HCT116 (cell line): ENCODE measurements around the gene PIK3C3.

Experiments used
- EGR1 ChIP-seq: IDR thresholded peaks from 2 replicates; pipeline ENCODE4 v1.6.1; 2012; ENCODE audit warnings: low read depth
- POLR2A ChIP-seq: IDR thresholded peaks from 2 replicates; pipeline ENCODE4 v1.7.0; 2011; ENCODE audit warnings: borderline replicate concordance; ENCODE audit not compliant: insufficient read depth, insufficient read length; ENCODE audit errors: extremely low read depth
- POLR2AphosphoS5 ChIP-seq: IDR thresholded peaks from 2 replicates; pipeline ENCODE4 v1.6.1; 2011; ENCODE audit warnings: mild to moderate bottlenecking, low read depth, low read length, moderate library complexity
- ZFX ChIP-seq: fragments of 450-650 bp; IDR thresholded peaks from 2 replicates; pipeline ENCODE4 v1.6.1; 2017
- TF ChIP-seq, protein P1 (sequence below), 3 experiments: fragments of 200-600 bp in 1 of 3; sonication (generic) in 1 of 3; IDR thresholded peaks in 2 of 3; conservative IDR thresholded peaks in 1 of 3; 2 replicates each; pipeline ENCODE4 v1.5.1; 2012 to 2017; ENCODE audit warnings: low read depth in 2 of 3, low read length in 2 of 3, antibody characterized with exemption in 1 of 3, borderline replicate concordance in 1 of 3, control low read depth in 1 of 3, mild to moderate bottlenecking in 1 of 3, mixed read lengths in 1 of 3, mixed run types in 1 of 3, moderate library complexity in 1 of 3; ENCODE audit not compliant: insufficient read depth in 1 of 3

DNA sequence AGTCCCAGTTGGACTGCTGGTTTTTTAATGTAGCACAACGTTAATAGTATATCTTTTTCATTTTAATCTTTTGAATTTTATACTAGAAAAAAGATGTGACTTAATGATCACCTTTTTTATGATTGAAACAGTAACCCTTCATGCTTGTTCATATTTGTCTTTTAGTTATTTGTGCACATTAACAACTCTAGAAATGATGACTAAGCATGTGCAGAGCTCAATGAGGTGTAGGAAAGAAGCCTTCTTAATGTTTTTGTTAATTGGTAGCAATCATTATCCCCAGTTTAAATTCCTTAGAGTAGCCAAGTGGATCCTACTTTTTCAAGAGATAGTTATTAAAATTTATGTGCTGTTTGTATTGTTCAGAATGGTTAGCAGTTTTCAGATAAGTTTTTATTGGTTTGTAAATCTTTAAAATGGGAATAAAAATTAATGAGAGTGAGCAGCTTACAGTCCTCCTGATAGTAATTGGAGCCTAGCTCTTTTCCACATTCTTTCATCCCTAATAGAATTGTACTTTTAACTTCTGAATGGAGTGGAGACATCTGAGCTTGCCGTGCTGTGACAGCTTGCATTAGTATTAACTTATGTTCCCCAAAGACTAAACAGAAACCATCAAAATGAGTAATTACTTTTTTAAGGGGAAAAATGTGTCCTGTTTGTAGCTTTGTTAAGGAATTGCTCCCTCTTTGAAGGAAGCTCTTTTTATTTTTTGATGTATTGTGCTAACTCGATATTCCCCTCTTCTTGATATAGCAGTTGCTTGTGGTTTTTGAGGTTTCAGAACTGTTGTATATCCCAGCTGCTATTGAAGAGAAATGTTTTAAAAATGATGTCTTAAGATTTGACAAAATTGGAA lies 17.3 kb downstream of the PIK3C3 start:
- TF ChIP-seq, protein P1, sequence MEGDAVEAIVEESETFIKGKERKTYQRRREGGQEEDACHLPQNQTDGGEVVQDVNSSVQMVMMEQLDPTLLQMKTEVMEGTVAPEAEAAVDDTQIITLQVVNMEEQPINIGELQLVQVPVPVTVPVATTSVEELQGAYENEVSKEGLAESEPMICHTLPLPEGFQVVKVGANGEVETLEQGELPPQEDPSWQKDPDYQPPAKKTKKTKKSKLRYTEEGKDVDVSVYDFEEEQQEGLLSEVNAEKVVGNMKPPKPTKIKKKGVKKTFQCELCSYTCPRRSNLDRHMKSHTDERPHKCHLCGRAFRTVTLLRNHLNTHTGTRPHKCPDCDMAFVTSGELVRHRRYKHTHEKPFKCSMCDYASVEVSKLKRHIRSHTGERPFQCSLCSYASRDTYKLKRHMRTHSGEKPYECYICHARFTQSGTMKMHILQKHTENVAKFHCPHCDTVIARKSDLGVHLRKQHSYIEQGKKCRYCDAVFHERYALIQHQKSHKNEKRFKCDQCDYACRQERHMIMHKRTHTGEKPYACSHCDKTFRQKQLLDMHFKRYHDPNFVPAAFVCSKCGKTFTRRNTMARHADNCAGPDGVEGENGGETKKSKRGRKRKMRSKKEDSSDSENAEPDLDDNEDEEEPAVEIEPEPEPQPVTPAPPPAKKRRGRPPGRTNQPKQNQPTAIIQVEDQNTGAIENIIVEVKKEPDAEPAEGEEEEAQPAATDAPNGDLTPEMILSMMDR (IDR thresholded peaks at IDR 0.05 in 2 of 3, conservative IDR thresholded peaks at IDR 0.05 in 1 of 3; ENCODE audit: borderline replicate concordance in 1 of 3, insufficient read depth in 1 of 3, low read depth in 2 of 3, low read length in 2 of 3), result no peak
- no peak for TF ChIP-seq POLR2AphosphoS5
- TF ChIP-seq EGR1, result no peak
- no peak for TF ChIP-seq POLR2A
- no peak for TF ChIP-seq ZFX
